Trophoblast cell (in vitro differentiated cells and primary cell): ENCODE results near the gene IFRD1.
A peak's percentile ranks its signal among the peaks of the same experiment; 100 is the strongest.

Experiments used
- DNase-seq, 2 donors: peaks; one replicate each; pipeline ENCODE4 v3.0.0-alpha.2; 2016
- H2AFZ ChIP-seq: 2 replicates; pipeline ENCODE4 v1.6.1; 2013; ENCODE audit warnings: low read length, moderate library complexity, mild to moderate bottlenecking; ENCODE audit not compliant: insufficient read depth, poor library complexity
- H2AK5ac ChIP-seq: 2 replicates; pipeline ENCODE4 v1.6.1; 2013; ENCODE audit warnings: mild to moderate bottlenecking, low read length
- H2BK120ac ChIP-seq: 2 replicates; pipeline ENCODE4 v1.6.1; 2013; ENCODE audit warnings: low read length, mild to moderate bottlenecking, moderate library complexity; ENCODE audit not compliant: insufficient read depth, poor library complexity
- H2BK12ac ChIP-seq: 2 replicates; pipeline ENCODE4 v1.6.1; 2013; ENCODE audit warnings: mild to moderate bottlenecking, low read length, moderate library complexity
- H2BK5ac ChIP-seq: 2 replicates; pipeline ENCODE4 v1.6.1; 2013; ENCODE audit warnings: low read length, low read depth, moderate library complexity, mild to moderate bottlenecking; ENCODE audit not compliant: poor library complexity
- H3K14ac ChIP-seq: 2 replicates; pipeline ENCODE4 v1.6.1; 2013; ENCODE audit warnings: mild to moderate bottlenecking, low read length
- H3K18ac ChIP-seq: 2 replicates; pipeline ENCODE4 v1.6.1; 2013; ENCODE audit warnings: mild to moderate bottlenecking, low read length
- H3K23ac ChIP-seq: 2 replicates; pipeline ENCODE4 v1.6.1; 2013; ENCODE audit warnings: low read length
- H3K27ac ChIP-seq: 2 replicates; pipeline ENCODE4 v1.5.1; 2013; ENCODE audit warnings: low read depth, mild to moderate bottlenecking, inconsistent platforms, low read length, moderate library complexity
- H3K27me3 ChIP-seq: 2 replicates; pipeline ENCODE4 v1.6.1; 2013; ENCODE audit warnings: inconsistent platforms, mild to moderate bottlenecking, low read length, moderate library complexity; ENCODE audit not compliant: insufficient read depth
- H3K36me3 ChIP-seq, 2 experiments: 1 replicate in 1 of 2; 2 replicates in 1 of 2; pipeline ENCODE4 v1.6.1; 2013; ENCODE audit warnings: low read length in 2 of 2, mild to moderate bottlenecking in 2 of 2, moderate library complexity in 1 of 2; ENCODE audit not compliant: insufficient read depth in 2 of 2, control insufficient read depth in 1 of 2
- H3K4ac ChIP-seq: 2 replicates; pipeline ENCODE4 v1.6.1; 2013; ENCODE audit warnings: low read depth, mild to moderate bottlenecking, low read length, moderate library complexity
- H3K4me1 ChIP-seq, 2 experiments: 1 replicate in 1 of 2; 2 replicates in 1 of 2; pipeline ENCODE4 v1.6.1; 2013; ENCODE audit warnings: low read length in 2 of 2, mild to moderate bottlenecking in 2 of 2, moderate library complexity in 1 of 2; ENCODE audit not compliant: insufficient read depth in 2 of 2, control insufficient read depth in 1 of 2
- H3K4me2 ChIP-seq: 2 replicates; pipeline ENCODE4 v1.6.1; 2013; ENCODE audit warnings: inconsistent platforms, mild to moderate bottlenecking, low read length, moderate library complexity
- H3K4me3 ChIP-seq: 2 replicates; pipeline ENCODE4 v1.5.1; 2013; ENCODE audit warnings: mild to moderate bottlenecking, low read depth, low read length, inconsistent platforms
- H3K79me1 ChIP-seq: one replicate; pipeline ENCODE4 v1.6.1; 2013; ENCODE audit warnings: low read length
- H3K79me2 ChIP-seq: 2 replicates; pipeline ENCODE4 v1.6.1; 2013; ENCODE audit warnings: low read length, mild to moderate bottlenecking; ENCODE audit not compliant: control insufficient read depth, insufficient read depth, poor library complexity
- H3K9ac ChIP-seq: 2 replicates; pipeline ENCODE4 v1.6.1; 2013; ENCODE audit warnings: mild to moderate bottlenecking, low read length
- H3K9me3 ChIP-seq: 2 replicates; pipeline ENCODE4 v1.6.1; 2013; ENCODE audit warnings: low read depth, mild to moderate bottlenecking, control low read depth, inconsistent platforms, low read length; ENCODE audit not compliant: insufficient read depth
- H4K12ac ChIP-seq: 2 replicates; pipeline ENCODE4 v1.6.1; 2013; ENCODE audit warnings: low read depth, mild to moderate bottlenecking, low read length, moderate library complexity
- H4K8ac ChIP-seq: 2 replicates; pipeline ENCODE4 v1.6.1; 2013; ENCODE audit warnings: low read depth, mild to moderate bottlenecking, low read length, moderate library complexity
- H4K91ac ChIP-seq: one replicate; pipeline ENCODE4 v1.6.1; 2013; ENCODE audit warnings: low read depth, mild to moderate bottlenecking, low read length, moderate library complexity
- WGBS: extraction: QIAGEN DNeasy Blood & Tissue Kit; methylation state at CpG from one replicate; pipeline ENCODE4 v1.1.7; 2013; ENCODE audit warnings: missing lambda C conversion rate; ENCODE audit not compliant: insufficient read length, insufficient coverage; ENCODE audit errors: extremely low coverage; 5-methylcytosine and 5-hydroxymethylcytosine counted together

Gene IFRD1

GRCh38 chr7:112423987-112424386 is 26.3 kb upstream of the IFRD1 start:
- Histone ChIP-seq H2AK5ac (no peak overlapping the region), H3K4me1 (peaks cover 10 to 12% of the 10 kb centered on the region in 2 experiments), H3K18ac (no peak overlapping the region), H3K79me1 (peaks cover 12% of the 10 kb centered on the region), H2AFZ (no peak overlapping the region), H3K4me3 (no peak overlapping the region), H3K14ac (peak overlapping the region; percentile 40), H2BK5ac (no peak overlapping the region), H3K4me2 (no peak overlapping the region), H4K91ac (peak overlapping the region; percentile 45), H3K23ac (no peak overlapping the region), H3K27ac (no peak overlapping the region), H3K79me2 (no peaks in the 10 kb centered on the region), H3K9ac (no peak overlapping the region), H3K9me3 (no peaks in the 10 kb centered on the region), H3K27me3 (no peaks in the 10 kb centered on the region), H4K12ac (no peak overlapping the region), H2BK12ac (peak overlapping the region; percentile 8), H2BK120ac (peak overlapping the region; percentile 15), H3K36me3 (no peaks in the 10 kb centered on the region), H3K4ac (no peak overlapping the region), H4K8ac (no peak overlapping the region)
- WGBS, result no CpG with 5 or more reads among the region's 2 CpGs
- no peak for DNase-seq

DNA sequence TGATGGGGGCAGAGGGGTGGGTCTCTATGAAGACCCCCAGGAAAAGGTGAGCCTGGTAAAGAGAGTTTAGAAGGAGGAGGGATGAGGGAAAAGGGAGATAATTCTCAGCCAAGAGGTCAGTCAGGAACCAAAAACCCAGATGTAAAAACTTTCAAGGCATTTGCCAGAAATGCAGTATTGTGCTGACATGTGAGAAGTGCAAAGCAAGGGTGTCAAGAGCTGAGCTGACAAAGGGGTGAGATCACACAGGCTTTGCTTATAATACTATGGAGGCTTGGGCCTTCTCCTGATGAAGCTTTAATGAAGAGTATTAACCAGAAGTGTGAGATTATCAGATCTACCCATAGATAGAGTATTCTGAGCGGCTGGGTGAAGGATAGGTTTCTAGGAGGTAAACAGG is 22.3 kb upstream of the IFRD1 start:
- Histone ChIP-seq H3K14ac (no peak overlapping the region), H2AFZ (no peak overlapping the region), H3K36me3 (no peaks in the 10 kb centered on the region), H3K4me1 (peaks cover 3 to 5% of the 10 kb centered on the region in 2 experiments), H3K79me1 (peaks cover 7% of the 10 kb centered on the region), H3K79me2 (no peaks in the 10 kb centered on the region), H4K8ac (no peak overlapping the region), H3K4me2 (no peak overlapping the region), H3K18ac (no peak overlapping the region), H2BK120ac (no peak overlapping the region), H3K27ac (no peak overlapping the region), H4K12ac (no peak overlapping the region), H2AK5ac (no peak overlapping the region), H2BK5ac (no peak overlapping the region), H3K4ac (no peak overlapping the region), H3K27me3 (no peaks in the 10 kb centered on the region), H3K9ac (no peak overlapping the region), H2BK12ac (no peak overlapping the region), H3K4me3 (no peak overlapping the region), H4K91ac (no peak overlapping the region), H3K9me3 (peaks cover 2% of the 10 kb centered on the region), H3K23ac (no peak overlapping the region)
- no peak for DNase-seq
- no CpG with 5 or more reads among the region's 1 CpG for WGBS

DNA sequence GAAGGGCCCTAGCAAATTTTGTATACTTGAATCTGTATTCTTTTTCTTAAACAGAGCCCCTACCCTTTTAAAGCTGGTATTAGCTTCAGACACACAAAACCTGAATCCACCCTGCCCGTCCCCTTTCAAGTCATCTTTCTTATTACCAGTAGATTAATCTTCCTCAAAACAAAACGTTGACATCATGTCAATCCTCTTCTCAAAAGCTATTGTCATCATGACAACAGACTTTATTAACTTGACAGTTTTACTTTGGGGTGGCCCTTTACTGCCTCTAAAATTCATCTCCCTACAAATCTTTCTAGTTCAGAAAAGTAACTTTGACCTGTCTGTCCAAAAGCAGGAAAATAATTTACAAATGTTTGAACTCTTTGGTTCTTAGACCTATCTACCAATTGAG is 21.5 kb upstream of the IFRD1 start:
- H3K4me3 ChIP-seq, result no peak overlapping the region
- DNase-seq, result no peak
- no peaks in the 10 kb centered on the region for H3K27me3 ChIP-seq
- H3K27ac ChIP-seq, result no peak overlapping the region
- no peak overlapping the region for H2BK120ac ChIP-seq
- H3K9me3 ChIP-seq, result peaks cover 2% of the 10 kb centered on the region
- no peak overlapping the region for H4K12ac ChIP-seq
- H2BK12ac ChIP-seq, result no peak overlapping the region
- no peak overlapping the region for H2AK5ac ChIP-seq
- H3K23ac ChIP-seq, result no peak overlapping the region
- no peak overlapping the region for H2BK5ac ChIP-seq
- H3K4ac ChIP-seq, result no peak overlapping the region
- no peak overlapping the region for H3K18ac ChIP-seq
- H3K4me1 ChIP-seq, result peaks cover 0 to 5% of the 10 kb centered on the region in 2 experiments
- no peaks in the 10 kb centered on the region for H3K79me2 ChIP-seq
- H3K14ac ChIP-seq, result no peak overlapping the region
- no peak overlapping the region for H3K4me2 ChIP-seq
- H4K8ac ChIP-seq, result no peak overlapping the region
- no peak overlapping the region for H2AFZ ChIP-seq
- H3K79me1 ChIP-seq, result peaks cover 7% of the 10 kb centered on the region
- no peak overlapping the region for H4K91ac ChIP-seq
- no CpG with 5 or more reads among the region's 2 CpGs for WGBS
- no peaks in the 10 kb centered on the region for H3K36me3 ChIP-seq
- no peak overlapping the region for H3K9ac ChIP-seq

GRCh38 chr7:112430649-112431048 is 19.6 kb upstream of the IFRD1 start:
- Histone ChIP-seq H2AFZ (no peak overlapping the region), H3K9me3 (peaks cover 2% of the 10 kb centered on the region), H2AK5ac (no peak overlapping the region), H2BK5ac (no peak overlapping the region), H3K27me3 (no peaks in the 10 kb centered on the region), H3K79me1 (no peaks in the 10 kb centered on the region), H3K4me3 (no peak overlapping the region), H3K9ac (no peak overlapping the region), H3K4ac (no peak overlapping the region), H3K4me2 (no peak overlapping the region), H3K27ac (no peak overlapping the region), H4K12ac (no peak overlapping the region), H2BK120ac (no peak overlapping the region), H3K18ac (no peak overlapping the region), H4K91ac (no peak overlapping the region), H3K36me3 (no peaks in the 10 kb centered on the region), H3K4me1 (peaks cover 2% of the 10 kb centered on the region in 2 experiments), H2BK12ac (peak overlapping the region; percentile 53), H3K23ac (no peak overlapping the region), H4K8ac (no peak overlapping the region), H3K79me2 (no peaks in the 10 kb centered on the region), H3K14ac (no peak overlapping the region)
- DNase-seq, result no peak
- no CpG with 5 or more reads among the region's 2 CpGs for WGBS
